ENCODE results near the gene PTP4A2.

Gene PTP4A2

DNA sequence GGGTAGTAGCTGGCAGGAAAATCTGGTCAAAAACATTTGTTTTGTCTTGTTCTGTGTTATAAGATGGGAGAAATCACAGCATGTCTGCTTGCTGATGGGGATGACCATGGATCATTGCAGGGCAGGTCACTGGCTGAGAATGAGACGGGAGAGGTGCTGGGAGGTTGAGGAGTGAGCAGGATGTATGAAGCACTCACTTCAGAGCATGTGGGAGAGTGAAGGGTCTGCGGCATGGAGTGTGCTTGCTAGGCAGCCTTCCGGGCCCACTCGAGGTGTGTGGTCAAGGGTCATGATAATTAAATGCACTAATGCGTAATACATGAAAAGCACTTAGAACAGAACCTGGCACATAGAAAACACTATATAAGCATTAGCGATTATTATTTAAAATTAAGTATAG, 80.3 kb downstream of the PTP4A2 start:
- DNase-seq, result no peak

All from SHP77 (cell line).